Left cardiac atrium (tissue), 4 donors: ENCODE measurements around the gene SLC49A4. TPM values are rescaled to one million over a fixed set of nuclear protein-coding genes. Genes with fewer than 3 reads are reported as not detected.

Source experiments
- ATAC-seq, 2 donors: fragments of 200-7000 bp; cut with Tn5 transposase; one replicate each; pipeline ENCODE4 v1.9.1; 2020; ENCODE audit warnings: mild to moderate bottlenecking in 2 of 2, moderate library complexity in 2 of 2
- DNase-seq: peaks from one replicate; pipeline ENCODE4 v3.0.0-alpha.2; 2020
- intact Hi-C, 2 donors: fragments of 100-400 bp; cut with DNase I; formaldehyde crosslinking; loops; one replicate each; pipeline versions ENCODE4 v1.14.1 to v1.15.1; 2022 to 2023
- total RNA-seq, 2 donors: library from RNA; stranded (reverse); fragmentation: NEBNext Ultra II Directional; extraction: Animal tissue kit (Norgen Biotek cat#: 25700); gene quantifications; one replicate each; pipeline ENCODE4 v1.2.1, GENCODE V29; 2021
- donor health status: DM: no; HTN: yes; CAD: no.
- donor health status: DM: no; HTN: yes; CAD: no; lungs with severe emphysema.
- donor health status: DM: yes; HTN: yes; CAD: no.
- donor health status: Dilated cardiomyopathy.

SLC49A4 gene
- total RNA-seq, 2 donors from 2014 or later: 16.8 to 23.2 TPM

DNA sequence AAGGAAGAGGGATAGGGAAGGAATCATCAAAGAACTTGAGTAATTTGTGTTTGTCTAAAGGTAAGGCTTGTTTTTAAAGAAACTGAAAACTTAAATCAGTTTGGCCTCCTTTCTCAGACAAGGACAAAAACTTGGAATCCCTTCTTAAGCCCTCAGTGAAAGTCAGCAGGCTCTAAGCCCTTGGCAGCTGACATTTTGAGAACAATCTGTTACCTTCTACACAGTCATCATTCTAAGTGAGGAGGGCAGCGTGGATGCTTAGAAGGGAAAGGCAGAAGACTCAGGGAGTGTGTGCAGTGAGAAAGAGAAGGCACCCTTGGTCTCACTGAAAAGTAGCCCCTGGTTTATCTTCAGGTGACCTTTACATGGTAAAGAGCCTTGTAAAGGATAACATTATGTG lies 12.1 kb upstream of the SLC49A4 start:
- intact Hi-C loops: no loop called here
- ATAC-seq: no peak
- no peak for DNase-seq

DNA sequence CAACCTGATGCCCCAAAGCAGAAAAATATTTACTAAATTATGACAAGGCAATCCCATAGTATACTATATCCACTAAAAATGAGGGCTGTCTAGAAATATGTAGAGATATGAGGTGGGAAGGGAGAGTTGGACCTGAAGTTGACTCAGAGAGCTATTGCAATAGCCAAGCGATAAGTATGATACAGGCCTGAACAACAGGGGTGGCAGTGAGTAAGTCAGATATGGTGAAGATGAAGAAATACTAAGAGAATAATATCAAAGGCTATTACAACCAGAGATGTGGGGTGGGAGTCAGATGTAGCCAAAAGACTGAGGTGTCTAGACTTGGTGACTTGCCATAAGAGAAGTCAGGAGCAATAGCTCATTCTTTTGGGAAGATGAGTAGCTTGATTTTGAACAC lies 10.4 kb upstream of the SLC49A4 start:
- no peak for DNase-seq
- peak in 1 of 2 donors; percentile 95 for ATAC-seq
- intact Hi-C loops: no loop called here

DNA sequence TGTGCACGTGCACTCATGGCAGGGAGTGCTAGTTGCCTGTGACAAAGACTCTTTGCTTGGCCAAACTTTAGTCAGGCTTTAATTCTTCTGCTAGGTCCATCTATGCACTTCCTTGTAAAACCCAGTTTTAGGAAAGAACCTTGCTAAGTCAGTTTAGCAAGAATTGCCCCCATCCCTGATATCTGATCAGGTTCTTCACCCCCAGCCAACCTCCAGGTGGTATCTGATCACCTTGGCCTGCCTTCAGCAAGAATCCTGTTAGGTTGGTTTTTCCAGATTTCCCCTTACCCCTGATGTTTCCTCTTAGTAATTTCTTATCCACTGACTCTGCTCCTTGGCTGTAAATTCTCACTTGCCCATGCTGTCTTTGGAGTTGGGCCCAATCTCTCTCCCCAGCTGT lies 9.6 kb upstream of the SLC49A4 start:
- DNase-seq (no peak), ATAC-seq (no peak)
- intact Hi-C loops: no loop called here

DNA sequence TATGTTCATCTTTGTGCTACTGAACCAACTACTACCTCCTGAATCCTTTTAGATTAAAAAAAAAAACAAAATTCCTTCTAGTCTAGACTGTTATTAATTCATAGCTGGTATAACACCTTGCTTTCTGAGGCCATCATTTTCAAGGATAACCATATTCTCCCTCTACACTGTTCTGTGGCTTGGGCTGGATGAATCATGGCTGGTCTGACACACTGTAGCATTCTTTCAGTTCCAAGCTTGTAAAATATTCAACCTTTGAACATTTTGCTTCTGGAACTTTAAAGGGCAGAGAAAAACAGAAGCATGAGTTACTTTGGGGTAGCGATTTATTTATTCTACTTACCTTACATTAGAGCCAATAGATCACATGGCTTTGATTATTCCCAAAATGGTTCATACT lies 8.8 kb upstream of the SLC49A4 start:
- intact Hi-C loops: no loop called here
- ATAC-seq: no peak
- DNase-seq: no peak

DNA sequence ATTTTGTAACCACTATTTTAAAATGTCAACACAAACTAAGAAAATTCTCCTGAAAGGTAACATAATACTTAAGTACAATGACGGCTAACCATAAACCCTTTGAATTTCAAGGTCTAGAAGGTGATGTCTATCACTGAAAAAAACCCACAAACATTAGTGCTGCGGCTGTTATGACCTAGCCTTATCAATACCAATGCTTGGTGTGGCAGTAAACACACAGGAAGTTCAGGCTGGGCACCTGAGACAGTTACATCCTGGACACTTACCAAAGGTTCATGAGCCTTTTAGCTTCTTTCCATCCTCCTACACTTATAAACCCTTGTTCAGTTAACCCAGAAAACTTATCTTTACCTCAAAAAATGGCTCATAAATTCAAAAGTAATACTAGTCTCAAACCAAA lies 7.0 kb upstream of the SLC49A4 start:
- DNase-seq (no peak), ATAC-seq (no peak)
- intact Hi-C loops: no loop called here

DNA sequence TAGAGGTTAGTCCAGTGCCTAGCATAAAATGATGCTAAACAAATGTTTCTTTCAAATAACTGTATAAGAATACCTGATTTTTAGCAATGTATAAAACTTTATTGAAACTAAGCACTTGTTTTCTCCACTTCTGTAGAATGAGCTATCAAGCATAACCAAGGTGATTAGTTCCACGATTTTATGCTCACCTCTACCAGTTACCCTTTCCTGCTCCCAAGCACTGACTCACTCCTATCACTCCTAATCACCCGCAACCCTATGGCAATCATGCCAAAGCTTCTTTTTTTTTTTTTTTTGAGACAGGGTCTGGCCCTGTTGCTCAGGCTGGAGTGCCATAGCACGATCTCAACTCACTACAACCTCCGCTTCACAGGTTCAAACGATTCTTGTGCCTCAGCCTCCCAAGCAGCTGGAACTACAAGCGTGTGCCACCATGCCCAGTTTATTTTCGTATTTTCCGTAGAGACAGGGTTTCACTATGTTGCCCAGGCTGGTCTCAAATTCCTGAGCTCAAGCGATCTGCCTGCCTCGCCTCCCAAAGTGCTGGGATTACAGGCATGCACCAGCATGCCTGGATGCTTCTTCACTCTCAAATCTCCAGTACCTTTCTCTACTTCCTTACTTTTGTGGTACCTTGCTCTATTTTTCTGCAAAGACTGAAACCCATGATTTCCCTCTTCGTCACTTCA lies 5.1 kb upstream of the SLC49A4 start:
- no peak for ATAC-seq
- DNase-seq: no peak
- intact Hi-C loops: no loop called here

DNA sequence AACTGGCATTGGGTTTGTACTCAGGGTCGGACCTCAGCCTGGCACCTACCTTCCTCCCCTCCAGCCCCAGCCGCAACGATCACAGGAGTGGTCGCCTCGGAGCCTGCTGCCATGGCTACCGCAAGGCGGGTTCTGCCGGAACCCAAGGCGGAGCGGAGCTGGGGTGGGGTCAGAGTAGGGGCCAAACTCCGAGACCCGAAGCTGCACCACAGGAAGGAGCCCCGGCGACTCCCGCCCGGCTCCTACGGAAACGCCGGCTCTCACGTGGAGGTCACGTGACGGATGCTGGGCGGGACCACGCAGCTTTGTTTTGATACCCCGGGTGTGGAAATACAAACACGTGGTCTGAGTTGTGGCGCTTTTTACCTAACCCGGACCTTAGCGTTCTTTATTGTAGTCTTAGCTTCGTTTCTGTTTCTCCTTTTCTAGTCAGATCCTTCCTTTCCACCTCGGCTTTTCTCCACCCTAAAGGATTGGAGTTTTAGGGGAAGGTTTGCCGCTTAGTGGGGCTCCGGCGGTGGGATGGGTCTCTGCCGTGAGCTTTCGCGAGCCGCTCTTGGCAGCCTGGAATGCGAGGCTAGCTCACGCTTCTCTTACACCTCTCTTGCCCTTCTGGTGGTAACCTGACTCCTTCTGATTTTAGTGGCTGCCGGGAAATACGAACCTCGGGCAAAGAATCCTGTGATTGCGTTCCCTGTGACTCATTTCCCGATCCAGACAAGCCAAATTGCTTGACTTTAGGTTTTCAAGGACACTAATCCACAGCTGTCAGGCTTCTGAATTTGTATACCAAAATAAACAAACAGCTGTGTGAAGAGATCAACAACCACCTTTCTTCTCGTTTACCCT lies 1.1 kb upstream of the SLC49A4 start, which contains the start of gene HSPBAP1:
Gene HSPBAP1 (minus strand): TSS at position 264 of the 849 bp plus-strand sequence. CDS start 151 bp downstream, at position 113.
- DNase-seq (peak; percentile 95), ATAC-seq (peak; percentile 79 to 85)
- intact Hi-C loops: no loop called here

DNA sequence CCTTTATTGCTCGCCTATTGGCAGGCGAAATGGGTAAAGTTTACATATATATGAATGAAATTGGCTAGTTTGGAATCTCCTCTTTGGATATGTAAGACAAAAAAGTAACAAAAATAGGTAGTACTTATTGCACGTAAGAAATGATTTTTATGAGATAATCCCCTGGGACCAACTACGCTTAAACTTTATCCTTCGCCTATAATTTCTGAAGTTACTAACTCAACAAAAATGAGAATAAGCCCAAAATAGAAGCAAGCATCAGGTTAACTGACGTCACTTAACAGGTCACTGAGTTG lies 438 bp upstream of the SLC49A4 start:
- no peak for ATAC-seq
- intact Hi-C loops: no loop called here

DNA sequence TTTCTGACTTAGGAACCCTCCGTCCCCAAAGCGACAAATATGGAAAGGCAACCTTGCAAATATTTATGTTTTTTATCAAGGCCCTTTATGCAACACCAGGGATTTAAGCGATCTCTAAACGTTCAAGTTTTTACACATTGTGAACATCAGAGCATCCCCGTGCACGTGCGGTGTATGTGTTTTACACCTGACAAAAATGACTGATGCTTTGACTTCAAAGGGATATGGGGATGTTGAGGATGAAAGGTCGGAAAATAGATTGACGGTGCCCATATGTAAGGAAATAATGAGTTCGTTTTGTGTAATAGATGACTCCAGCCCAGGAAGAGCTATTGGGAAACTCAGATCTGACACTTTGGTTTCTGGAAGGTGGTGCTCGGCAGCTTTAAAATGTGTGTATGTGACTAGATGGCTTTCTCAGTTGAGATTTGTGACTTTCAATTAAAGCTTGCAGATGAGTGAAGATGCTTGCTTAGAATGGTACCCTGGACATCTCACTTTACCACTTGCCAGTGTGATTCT lies 866 bp downstream of the SLC49A4 start:
- no peak for ATAC-seq
- DNase-seq: no peak
- intact Hi-C loops: no loop called here

More for the DNA sequence above, 438 bp upstream of the SLC49A4 start:
- DNase-seq: no peak

DNA sequence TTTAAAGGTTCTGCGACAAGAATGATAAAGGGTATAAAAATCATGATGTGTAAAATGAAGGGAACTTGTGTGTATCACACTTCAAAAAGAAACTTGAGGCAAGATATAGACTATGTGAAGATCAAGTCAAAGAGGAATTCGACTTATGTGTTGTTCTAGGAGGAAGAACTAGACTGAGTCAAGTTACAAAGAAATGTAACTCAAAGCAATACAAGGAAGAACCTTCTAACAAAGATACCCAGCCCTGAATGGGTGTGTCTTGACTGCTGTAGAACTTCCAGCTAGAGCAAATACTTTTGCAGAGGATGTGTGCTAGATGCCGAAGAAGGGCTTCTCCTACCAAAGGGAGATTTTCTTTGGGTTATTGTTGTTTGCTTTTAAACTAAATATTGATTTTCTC lies 2.4 kb downstream of the SLC49A4 start:
- ATAC-seq: no peak
- no peak for DNase-seq
- intact Hi-C loops: no loop called here

DNA sequence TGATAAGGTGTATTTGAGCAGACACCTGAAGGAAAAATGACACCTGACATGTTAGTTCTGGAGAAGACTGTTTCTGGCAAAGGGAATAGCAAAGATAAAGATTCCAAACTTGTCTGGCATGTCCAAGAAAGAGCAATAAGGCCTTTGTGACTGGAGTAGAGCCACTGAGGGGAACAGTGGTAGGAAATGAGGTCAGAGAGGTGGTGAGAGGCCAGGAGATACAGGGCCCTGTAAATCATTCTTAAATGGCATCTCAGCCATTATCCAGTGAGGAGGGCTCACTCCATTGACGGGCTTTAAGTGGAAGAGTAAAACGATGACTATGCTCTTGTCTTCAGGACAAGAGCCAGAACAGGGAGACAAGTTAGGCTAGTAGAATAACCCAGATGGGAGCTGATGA lies 4.5 kb downstream of the SLC49A4 start:
- no peak for ATAC-seq
- no peak for DNase-seq
- intact Hi-C loops: no loop called here

DNA sequence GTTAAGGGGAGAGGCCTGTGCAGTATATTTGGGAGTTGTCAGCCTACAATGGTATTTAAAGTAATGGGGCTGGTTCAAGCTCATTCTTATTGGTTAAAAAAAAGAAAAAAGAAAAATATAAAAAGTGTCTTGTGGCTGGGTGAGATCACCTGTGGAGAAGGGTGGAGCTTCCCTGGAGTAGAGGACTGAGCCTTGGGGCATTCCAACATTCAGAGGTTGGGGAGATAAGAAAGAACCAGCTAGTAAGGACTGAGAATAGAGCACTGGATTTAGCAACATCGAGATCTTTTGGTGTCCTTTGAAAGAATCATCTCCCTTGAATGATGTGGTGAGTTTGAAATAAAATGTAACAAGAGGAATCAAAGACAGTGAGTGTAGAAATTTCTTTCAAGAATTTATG lies 5.2 kb downstream of the SLC49A4 start:
- intact Hi-C loops: no loop called here
- ATAC-seq (no peak), DNase-seq (no peak)

DNA sequence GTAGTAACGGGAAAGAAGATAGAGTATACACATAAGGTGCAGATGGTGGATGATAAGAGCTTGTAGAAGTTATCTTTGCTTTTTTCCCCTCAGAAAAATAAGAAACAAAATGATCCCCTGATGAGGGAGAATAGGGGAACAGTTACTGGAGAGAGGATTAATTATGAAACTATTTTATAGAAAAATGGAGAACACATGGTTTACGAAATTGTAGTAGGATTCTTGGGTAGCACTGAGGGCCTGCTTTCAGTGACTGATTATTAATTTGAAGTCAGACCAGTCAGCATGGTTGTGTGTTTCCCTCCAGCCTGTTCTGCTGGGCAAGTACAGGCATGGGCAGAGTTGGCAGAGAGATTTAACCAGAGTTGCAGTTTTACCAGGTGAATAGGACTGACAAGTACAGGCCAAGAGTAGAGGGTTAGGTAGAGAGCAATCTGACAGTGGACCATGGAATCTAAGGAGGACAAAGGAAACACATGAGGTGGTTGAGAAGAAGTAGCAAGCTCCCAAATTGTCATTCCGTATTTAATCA lies 5.9 kb downstream of the SLC49A4 start:
- ATAC-seq: no peak
- intact Hi-C loops: no loop called here
- no peak for DNase-seq

DNA sequence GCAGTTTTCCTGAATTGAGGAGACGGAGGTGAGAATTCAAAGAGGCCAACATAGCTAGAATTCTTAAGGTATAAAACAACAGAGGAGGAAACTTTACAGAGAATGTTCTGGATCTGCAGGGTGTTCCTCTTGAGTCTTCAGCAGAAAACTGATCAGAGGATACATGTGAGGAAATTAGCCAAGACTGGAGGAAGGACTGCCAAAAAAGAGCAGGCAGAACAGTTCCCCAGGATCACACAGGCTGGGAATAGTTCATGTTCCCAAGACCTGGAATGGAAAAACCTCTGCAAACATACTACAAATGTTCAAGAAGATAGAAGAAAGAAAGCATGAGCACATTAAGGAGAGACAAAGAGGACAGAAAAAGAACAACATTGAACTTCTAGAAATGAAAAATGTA lies 7.5 kb downstream of the SLC49A4 start:
- intact Hi-C loops: no loop called here
- DNase-seq (no peak), ATAC-seq (no peak)

DNA sequence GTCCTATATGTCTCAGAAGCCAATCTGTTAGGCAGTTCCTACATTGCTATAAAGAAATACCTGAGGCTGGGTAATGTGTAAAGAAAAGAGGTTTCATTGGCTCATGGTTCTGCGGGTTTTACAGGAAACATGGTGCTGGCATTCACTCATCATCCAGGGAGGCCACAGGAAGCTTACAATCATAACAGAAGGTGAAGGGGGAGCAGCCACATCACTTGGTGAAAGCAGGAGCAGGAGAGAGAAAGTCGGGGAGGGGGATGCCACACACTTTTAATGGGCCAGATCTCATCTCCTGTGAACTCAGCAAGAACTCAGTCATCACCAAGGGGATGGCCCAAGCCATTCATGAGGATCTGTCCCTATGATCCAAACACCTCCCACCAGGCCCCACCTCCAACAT lies 9.1 kb downstream of the SLC49A4 start:
- intact Hi-C loops: no loop called here
- DNase-seq (no peak), ATAC-seq (no peak)

DNA sequence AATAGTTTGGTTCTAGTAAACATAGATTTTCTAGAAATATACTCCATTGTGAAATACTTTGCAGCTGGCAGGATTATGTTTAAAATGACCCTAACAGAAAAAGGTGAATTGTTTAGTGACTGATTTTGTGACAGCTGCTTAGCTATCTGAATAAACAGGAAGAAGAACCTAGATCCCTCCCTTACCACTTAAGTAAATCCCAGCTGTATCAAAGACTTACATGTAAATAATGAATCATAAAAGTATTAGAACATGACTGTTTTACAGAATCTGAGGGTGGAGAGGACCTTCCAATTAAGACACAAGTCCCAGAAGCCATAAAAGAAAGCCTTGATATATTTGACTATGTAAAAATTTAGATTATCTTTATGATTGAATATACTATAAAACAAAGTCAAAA lies 15.9 kb downstream of the SLC49A4 start:
- intact Hi-C loops: no loop called here
- DNase-seq (no peak), ATAC-seq (no peak)

DNA sequence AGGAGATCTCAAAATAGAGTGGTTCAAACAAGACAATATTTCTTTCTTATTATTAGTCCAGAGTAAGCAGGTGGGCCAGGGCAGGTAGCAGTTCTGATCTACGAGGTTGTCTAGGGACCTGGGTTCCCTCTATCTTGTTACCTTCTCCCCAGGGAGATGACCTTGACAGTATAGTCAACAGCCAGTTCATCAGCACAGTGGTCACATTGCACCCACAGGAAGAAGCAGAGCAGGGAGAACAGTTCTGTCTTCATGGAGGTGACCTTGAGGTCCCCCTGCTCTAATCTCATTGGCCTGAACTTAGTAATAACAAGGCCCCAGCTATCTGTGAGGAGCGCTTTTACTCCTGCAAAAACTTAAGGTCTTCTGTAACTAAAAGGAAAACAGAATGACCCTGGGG lies 21.7 kb downstream of the SLC49A4 start:
- DNase-seq (no peak), ATAC-seq (no peak)
- intact Hi-C loops: no loop called here

DNA sequence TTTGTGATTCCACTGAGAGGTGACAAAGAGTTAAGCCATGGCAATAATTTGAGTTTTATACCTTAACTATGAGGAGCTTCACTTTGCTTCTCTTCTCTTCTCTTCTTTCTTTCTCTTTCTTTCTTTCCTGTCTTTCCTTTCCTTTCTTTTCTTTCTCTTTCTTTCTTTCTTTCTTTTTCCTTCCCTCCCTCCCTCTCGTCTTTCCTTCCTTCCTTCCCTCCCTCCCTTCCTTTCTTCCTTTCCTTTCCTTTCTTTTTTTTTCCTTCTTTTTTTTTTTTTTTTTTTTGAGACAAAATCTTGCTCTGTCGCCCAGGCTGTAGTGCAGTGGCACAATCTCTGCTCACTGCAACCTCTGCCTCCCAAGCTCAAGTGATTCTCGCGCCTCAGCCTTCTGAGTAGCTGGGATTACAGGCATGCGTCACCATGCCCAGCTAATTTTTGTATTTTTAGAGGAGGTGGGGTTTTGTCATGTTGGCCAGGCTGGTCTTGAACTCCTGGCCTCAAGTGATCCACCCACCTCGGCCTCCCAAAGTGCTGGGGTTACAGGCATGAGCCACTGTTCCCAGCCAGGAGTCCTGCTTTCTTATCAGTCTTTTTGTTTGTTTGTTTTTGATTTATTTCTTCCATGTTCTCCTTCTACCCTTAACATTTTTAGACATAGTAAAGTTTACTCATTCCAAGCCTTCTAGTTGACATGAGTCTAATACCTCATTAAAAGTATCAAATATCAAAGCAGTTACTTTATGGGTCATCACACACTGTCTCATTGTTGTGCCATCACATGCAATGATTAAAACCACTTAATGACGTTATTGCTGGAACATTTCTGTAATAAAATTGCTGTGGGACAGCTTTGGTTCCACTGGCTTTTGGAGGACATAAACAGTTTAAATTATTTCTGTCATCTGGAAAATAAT lies 29.9 kb downstream of the SLC49A4 start:
- no peak for ATAC-seq
- DNase-seq: no peak
- intact Hi-C loops: no loop called here

DNA sequence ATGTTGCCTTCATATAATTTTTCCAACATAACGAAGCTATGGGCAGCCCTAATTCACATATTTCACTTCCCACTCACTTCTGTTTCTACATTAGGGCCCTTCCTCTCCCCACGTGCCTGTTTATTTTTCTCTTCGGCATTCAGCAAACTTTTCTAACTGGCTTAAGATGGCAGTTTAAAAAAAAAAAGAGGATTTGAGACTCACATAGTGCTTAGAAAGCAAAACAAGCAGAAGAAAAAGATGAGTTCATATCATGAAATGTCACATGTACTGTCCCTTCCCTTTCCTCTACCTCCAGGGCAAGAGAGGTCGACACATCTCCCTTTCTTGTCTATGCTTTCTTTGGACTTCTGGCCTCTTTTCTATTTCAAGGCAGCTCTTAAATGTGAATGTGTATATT lies 30.6 kb downstream of the SLC49A4 start:
- intact Hi-C loops: no loop called here
- DNase-seq (no peak), ATAC-seq (peak in 1 of 2 donors; percentile 64)
